Nephron (organoid): ENCODE results near the gene ZNF641.

Experiments used
- H3K27ac Mint-ChIP-seq, 3 experiments: 2 replicates each; pipeline ENCODE4 v1.8.0; 2020; ENCODE audit warnings: mixed read lengths in 3 of 3, mild to moderate bottlenecking in 2 of 3, moderate library complexity in 1 of 3
- H3K27me3 Mint-ChIP-seq: 2 replicates; pipeline ENCODE4 v1.8.0; 2021; ENCODE audit warnings: low read depth, mild to moderate bottlenecking, moderate library complexity, mixed read lengths
- H3K36me3 Mint-ChIP-seq: 2 replicates; pipeline ENCODE4 v1.8.0; 2020; ENCODE audit warnings: low read depth, mixed read lengths
- H3K4me1 Mint-ChIP-seq: 2 replicates; pipeline ENCODE4 v1.8.0; 2020; ENCODE audit warnings: mixed read lengths
- H3K4me3 Mint-ChIP-seq, 3 experiments: 2 replicates each; pipeline ENCODE4 v1.8.0; 2020; ENCODE audit warnings: mild to moderate bottlenecking in 3 of 3, mixed read lengths in 3 of 3, moderate library complexity in 2 of 3
- H3K9me3 Mint-ChIP-seq: 2 replicates; pipeline ENCODE4 v1.8.0; 2020; ENCODE audit warnings: mixed read lengths
- CTCF ChIP-seq, 3 experiments: fragments of 200-600 bp; sonication (generic); IDR thresholded peaks; one replicate each; pipeline ENCODE4 v1.5.0; 2021; ENCODE audit warnings: antibody characterized with exemption in 3 of 3; ENCODE audit not compliant: unreplicated experiment in 3 of 3

Gene ZNF641

DNA sequence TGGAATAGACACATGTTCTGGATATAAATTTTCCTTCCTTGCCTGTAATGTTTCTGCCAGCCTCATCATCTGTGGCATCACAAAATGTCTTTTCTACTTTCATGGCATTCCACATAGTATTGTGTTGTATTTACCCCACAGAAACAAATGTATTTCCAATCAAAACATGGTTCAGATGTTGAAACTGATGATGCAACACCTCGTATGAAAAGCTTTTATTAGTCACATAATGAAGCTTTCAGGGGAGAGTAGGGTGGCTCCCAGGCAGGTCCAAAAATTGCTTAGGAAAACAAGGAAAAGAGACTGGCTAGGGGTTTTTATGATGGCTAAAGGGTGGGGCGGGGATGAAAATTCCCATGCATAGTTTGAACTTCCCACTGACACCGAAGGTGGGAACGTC, 29.1 kb upstream of the ZNF641 start:
- no peak for TF ChIP-seq CTCF (IDR thresholded peaks at IDR 0.05; ENCODE audit: unreplicated experiment in 3 of 3)
- Mint-ChIP-seq H3K27me3 (peaks cover 22% of the 10 kb centered on the region), H3K9me3 (no peaks in the 10 kb centered on the region), H3K27ac (no peak overlapping the region), H3K4me3 (no peak overlapping the region), H3K4me1 (no peaks in the 10 kb centered on the region), H3K36me3 (no peaks in the 10 kb centered on the region)

GRCh38 chr12:48377646-48378045, 26.9 kb upstream of the ZNF641 start:
- Mint-ChIP-seq H3K27me3 (peaks cover 19% of the 10 kb centered on the region), H3K4me3 (no peak overlapping the region), H3K9me3 (no peaks in the 10 kb centered on the region), H3K27ac (no peak overlapping the region), H3K4me1 (no peaks in the 10 kb centered on the region), H3K36me3 (no peaks in the 10 kb centered on the region)
- no peak for TF ChIP-seq CTCF (IDR thresholded peaks at IDR 0.05; ENCODE audit: unreplicated experiment in 3 of 3)

GRCh38 chr12:48374164-48374563, 23.4 kb upstream of the ZNF641 start:
- H3K27ac Mint-ChIP-seq = no peak overlapping the region
- H3K4me3 Mint-ChIP-seq = no peak overlapping the region
- TF ChIP-seq CTCF (IDR thresholded peaks at IDR 0.05; ENCODE audit: unreplicated experiment in 3 of 3) = no peak
- H3K27me3 Mint-ChIP-seq = peaks cover 20% of the 10 kb centered on the region
- H3K4me1 Mint-ChIP-seq = no peaks in the 10 kb centered on the region
- H3K36me3 Mint-ChIP-seq = no peaks in the 10 kb centered on the region
- H3K9me3 Mint-ChIP-seq = no peaks in the 10 kb centered on the region

- peaks cover 10% of the 10 kb centered on the region for H3K27me3 Mint-ChIP-seq
- no peaks in the 10 kb centered on the region for H3K4me1 Mint-ChIP-seq
- no peak for TF ChIP-seq CTCF (IDR thresholded peaks at IDR 0.05; ENCODE audit: unreplicated experiment in 3 of 3)
- H3K9me3 Mint-ChIP-seq = no peaks in the 10 kb centered on the region
- no peak overlapping the region for H3K27ac Mint-ChIP-seq
- no peaks in the 10 kb centered on the region for H3K36me3 Mint-ChIP-seq
- no peak overlapping the region for H3K4me3 Mint-ChIP-seq
These were observed 15.4 kb upstream of the ZNF641 start for GRCh38 chr12:48366131-48366530.

DNA sequence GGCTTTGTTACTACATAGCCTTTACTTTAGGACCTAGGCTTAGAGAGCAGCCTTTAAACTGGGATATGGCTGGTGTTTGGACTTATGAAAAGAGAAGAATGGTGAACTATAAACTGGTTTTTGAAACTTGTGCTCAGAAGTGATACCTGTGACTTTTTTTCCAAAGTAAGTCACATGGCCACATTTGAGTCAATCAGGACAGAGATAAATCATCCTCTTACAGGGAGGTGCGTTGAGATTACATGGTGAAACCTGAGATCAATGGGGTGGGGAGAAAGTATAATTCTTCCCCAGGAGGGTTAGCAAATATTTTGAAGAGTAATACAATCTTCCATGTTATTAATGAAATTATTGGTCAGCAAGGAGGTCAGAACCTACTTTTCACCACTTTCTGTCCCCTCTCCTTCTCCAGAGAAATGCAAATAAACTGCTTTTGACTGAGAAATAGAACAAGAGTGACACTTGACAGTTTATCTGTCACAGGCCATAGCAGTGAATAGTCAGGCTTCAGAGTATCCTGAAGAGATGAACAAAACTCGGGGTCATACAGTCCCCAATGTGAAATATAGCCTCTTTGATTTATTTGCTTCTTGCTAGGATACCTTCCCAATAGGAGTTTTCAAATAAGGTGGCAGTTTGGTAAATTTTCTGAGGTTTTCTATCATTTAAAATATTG, 11.1 kb upstream of the ZNF641 start:
- Mint-ChIP-seq H3K27ac (no peak overlapping the region), H3K27me3 (no peaks in the 10 kb centered on the region), H3K9me3 (no peaks in the 10 kb centered on the region), H3K4me1 (no peaks in the 10 kb centered on the region), H3K4me3 (no peak overlapping the region), H3K36me3 (no peaks in the 10 kb centered on the region)
- TF ChIP-seq CTCF (IDR thresholded peaks at IDR 0.05; ENCODE audit: unreplicated experiment in 3 of 3) = no peak

- no peaks in the 10 kb centered on the region for H3K36me3 Mint-ChIP-seq
- no peaks in the 10 kb centered on the region for H3K27me3 Mint-ChIP-seq
- no peaks in the 10 kb centered on the region for H3K4me1 Mint-ChIP-seq
- no peak for TF ChIP-seq CTCF (IDR thresholded peaks at IDR 0.05; ENCODE audit: unreplicated experiment in 3 of 3)
- no peak overlapping the region for H3K27ac Mint-ChIP-seq
- no peaks in the 10 kb centered on the region for H3K9me3 Mint-ChIP-seq
- no peak overlapping the region for H3K4me3 Mint-ChIP-seq
These were observed 8.3 kb upstream of the ZNF641 start for GRCh38 chr12:48358937-48359513.
